Small intestine (tissue), 16 donors: ENCODE measurements around the gene CDC34. TPM values are rescaled to one million over a fixed set of nuclear protein-coding genes. Genes with fewer than 3 reads are reported as not detected.

Experiments
- DNase-seq, 2 donors: peaks; one replicate each; pipeline versions ENCODE4 v3.0.0 to v3.0.0-alpha.2; 2013
- FAIRE-seq: peaks from 2 replicates; lab custom pipeline; 2012; peaks lifted over from hg19 to GRCh38; lab: Jason Lieb, UNC
- H3K27ac ChIP-seq, 3 donors: one replicate each; pipeline ENCODE4 v1.5.1; 2013; ENCODE audit warnings: low read length in 2 of 3, mild to moderate bottlenecking in 2 of 3, control low read depth in 1 of 3, inconsistent platforms in 1 of 3, low read depth in 1 of 3, moderate library complexity in 1 of 3
- H3K27me3 ChIP-seq, 3 donors: one replicate each; pipeline ENCODE4 v1.6.1; 2013; ENCODE audit warnings: low read length in 3 of 3, inconsistent platforms in 1 of 3; ENCODE audit not compliant: control insufficient read depth in 3 of 3, insufficient read depth in 3 of 3
- H3K36me3 ChIP-seq, 3 donors: one replicate each; pipeline ENCODE4 v1.6.1; 2013; ENCODE audit warnings: low read length in 3 of 3, inconsistent platforms in 1 of 3, low read depth in 1 of 3, mild to moderate bottlenecking in 1 of 3, moderate library complexity in 1 of 3; ENCODE audit not compliant: control insufficient read depth in 3 of 3, insufficient read depth in 2 of 3
- H3K4me1 ChIP-seq, 3 donors: one replicate each; pipeline ENCODE4 v1.6.1; 2013; ENCODE audit warnings: low read length in 2 of 3, inconsistent platforms in 1 of 3, low read depth in 1 of 3, mild to moderate bottlenecking in 1 of 3, moderate library complexity in 1 of 3; ENCODE audit not compliant: control insufficient read depth in 3 of 3, insufficient read depth in 2 of 3
- H3K4me3 ChIP-seq, 3 donors: one replicate each; pipeline ENCODE4 v1.5.1; 2013; ENCODE audit warnings: low read length in 3 of 3, control low read depth in 1 of 3, inconsistent platforms in 1 of 3, low read depth in 1 of 3, mild to moderate bottlenecking in 1 of 3, moderate library complexity in 1 of 3
- H3K9me3 ChIP-seq, 2 donors: one replicate each; pipeline ENCODE4 v1.6.1; 2013; ENCODE audit warnings: low read depth in 1 of 2, low read length in 1 of 2; ENCODE audit not compliant: control insufficient read depth in 2 of 2, insufficient read depth in 1 of 2
- WGBS, 3 donors: extraction: QIAGEN DNeasy Blood & Tissue Kit; methylation state at CpG; one replicate each; pipeline ENCODE4 v1.1.7; 2013; 5-methylcytosine and 5-hydroxymethylcytosine counted together
- long read RNA-seq, 10 donors: transcript quantifications; one replicate each; lab custom pipeline, GENCODE V29; 2026
- polyA plus RNA-seq, 4 donors: library from polyadenylated mRNA; stranded (reverse) in 3 of 4; unstranded in 1 of 4; fragments of 200-250 nt in 3 of 4; fragments of 120-200 nt in 1 of 4; gene quantifications; one replicate each; pipeline versions ENCODE4 v1.2.1 to v1.2.3, GENCODE V29; 2013
- donor health status: healthy with polysubstance abuse.
- donor health status: control.
- donor health status: control.
- donor health status: Bipolar disorder and iron deficiency.
- donor health status: healthy.

Gene CDC34
- 100 to 1,000 TPM in 2 of 4 donors, 10 to 100 TPM in 2; 58.2 to 113 (median 89.0) TPM for polyA plus RNA-seq
- long read RNA-seq, donor 1 = 0 reads
- long read RNA-seq, donor 2, transcript CDC34-201 (5 exons, 1,471 nt) = major isoform, 8 of 10 reads
- long read RNA-seq, donor 2, partial matches to known transcripts = 0 of 10 reads
- long read RNA-seq, donor 2, other reads (novel, unspliced or antisense) = 0 of 10 reads
- long read RNA-seq, donor 3, transcript CDC34-201 (5 exons, 1,471 nt) = major isoform, 13 of 16 reads
- long read RNA-seq, donor 3, partial matches to known transcripts = 0 of 16 reads
- long read RNA-seq, donor 3, other reads (novel, unspliced or antisense) = 0 of 16 reads
- long read RNA-seq, donor 4 = 0 reads
- long read RNA-seq, donor 5, transcript CDC34-201 (5 exons, 1,471 nt) = major isoform, 10 of 13 reads
- long read RNA-seq, donor 5, partial matches to known transcripts = 0 of 13 reads
- long read RNA-seq, donor 5, other reads (novel, unspliced or antisense) = 0 of 13 reads
- long read RNA-seq, donor 6, transcript CDC34-201 (5 exons, 1,471 nt) = major isoform, 21 of 22 reads
- long read RNA-seq, donor 6, partial matches to known transcripts = 0 of 22 reads
- long read RNA-seq, donor 6, other reads (novel, unspliced or antisense) = 0 of 22 reads
- long read RNA-seq, donor 7, transcript CDC34-201 (5 exons, 1,471 nt) = major isoform, 45 of 49 reads
- long read RNA-seq, donor 7, partial matches to known transcripts = 0 of 49 reads
- long read RNA-seq, donor 7, other reads (novel, unspliced or antisense) = 0 of 49 reads
- long read RNA-seq, donor 8, partial matches to known transcripts = 0 of 3 reads
- long read RNA-seq, donor 8, other reads (novel, unspliced or antisense) = 0 of 3 reads
- long read RNA-seq, donor 9, transcript CDC34-201 (5 exons, 1,471 nt) = major isoform, 8 of 8 reads
- long read RNA-seq, donor 9, partial matches to known transcripts = 0 of 8 reads
- long read RNA-seq, donor 9, other reads (novel, unspliced or antisense) = 0 of 8 reads
- long read RNA-seq, donor 10, transcript CDC34-201 (5 exons, 1,471 nt) = major isoform, 25 of 29 reads
- long read RNA-seq, donor 10, partial matches to known transcripts = 0 of 29 reads
- long read RNA-seq, donor 10, other reads (novel, unspliced or antisense) = 0 of 29 reads

GRCh38 chr19:531753-532560, at the start of gene CDC34:
TSS of gene CDC34 (plus strand) at chr19:531760. CDS start at chr19:531932, 172 bp downstream.
- Histone ChIP-seq H3K4me3 (peak within 1 kb of the TSS; percentile 63 to 88 (median 81)), H3K9me3 (no peaks in the 10 kb centered on the region), H3K4me1 (peaks cover 2 to 19% (median 8%) of the 10 kb centered on the region in 3 donors), H3K27me3 (no peaks in the 10 kb centered on the region), H3K36me3 (peaks cover 2 to 37% (median 6%) of the 10 kb centered on the region in 3 donors), H3K27ac (peak within 1 kb of the TSS; percentile 94 to 98 (median 96))
- 0 to 2% (median 1%) methylated on average over 46 to 84 of the region's 84 CpGs for WGBS, 3 donors
- DNase-seq (no peak), FAIRE-seq (no peak)

GRCh38 chr19:482186-483041, 49.1 kb upstream of the CDC34 start:
- Histone ChIP-seq H3K36me3 (no peaks in the 10 kb centered on the region), H3K27ac (no peak overlapping the region), H3K4me1 (peaks cover 0 to 9% (median 0%) of the 10 kb centered on the region in 3 donors), H3K4me3 (no peak overlapping the region), H3K9me3 (no peaks in the 10 kb centered on the region), H3K27me3 (peaks cover 0 to 19% (median 7%) of the 10 kb centered on the region in 3 donors)
- WGBS, 3 donors = 35 to 60% (median 50%) methylated on average over 20 of the region's 20 CpGs
- FAIRE-seq = no peak
- no peak for DNase-seq

GRCh38 chr19:483332-484072, 48.1 kb upstream of the CDC34 start:
- DNase-seq = no peak
- Histone ChIP-seq H3K4me3 (no peak overlapping the region), H3K27me3 (peaks cover 0 to 19% (median 7%) of the 10 kb centered on the region in 3 donors), H3K9me3 (no peaks in the 10 kb centered on the region), H3K4me1 (peaks cover 0 to 9% (median 0%) of the 10 kb centered on the region in 3 donors), H3K36me3 (no peaks in the 10 kb centered on the region), H3K27ac (no peak overlapping the region)
- WGBS, 3 donors = 53 to 56% (median 56%) methylated on average over 21 of the region's 21 CpGs
- FAIRE-seq = no peak

- FAIRE-seq = no peak
- 40 to 68% (median 60%) methylated on average over 14 to 15 of the region's 15 CpGs for WGBS, 3 donors
- no peak overlapping the region for H3K27ac ChIP-seq
- H3K36me3 ChIP-seq = no peaks in the 10 kb centered on the region
- no peaks in the 10 kb centered on the region for H3K9me3 ChIP-seq
- peaks cover 0 to 9% (median 0%) of the 10 kb centered on the region in 3 donors for H3K4me1 ChIP-seq
- H3K27me3 ChIP-seq = peaks cover 0 to 19% (median 7%) of the 10 kb centered on the region in 3 donors
- no peak for DNase-seq
- H3K4me3 ChIP-seq = no peak overlapping the region
Observed at GRCh38 chr19:484494-484893, 47.1 kb upstream of the CDC34 start.

GRCh38 chr19:485077-485476, 46.5 kb upstream of the CDC34 start:
- WGBS, 3 donors = 46 to 79% (median 72%) methylated on average over 22 of the region's 22 CpGs
- no peaks in the 10 kb centered on the region for H3K9me3 ChIP-seq

GRCh38 chr19:485583-486236, 45.9 kb upstream of the CDC34 start:
- H3K27ac ChIP-seq = peak overlapping the region in 1 of 3 donors; percentile 19
- DNase-seq (peak in 1 of 2 donors; percentile 65), FAIRE-seq (no peak)
- no peak overlapping the region for H3K4me3 ChIP-seq
- no peaks in the 10 kb centered on the region for H3K36me3 ChIP-seq
- H3K27me3 ChIP-seq = peaks cover 0 to 19% (median 7%) of the 10 kb centered on the region in 3 donors
- no peaks in the 10 kb centered on the region for H3K9me3 ChIP-seq
- peaks cover 0 to 9% (median 0%) of the 10 kb centered on the region in 3 donors for H3K4me1 ChIP-seq
- 10 to 23% (median 19%) methylated on average over 22 to 23 of the region's 23 CpGs for WGBS, 3 donors

More at GRCh38 chr19:485077-485476, 46.5 kb upstream of the CDC34 start:
- H3K36me3 ChIP-seq = no peaks in the 10 kb centered on the region
- H3K4me1 ChIP-seq = peaks cover 0 to 9% (median 0%) of the 10 kb centered on the region in 3 donors
- FAIRE-seq (no peak), DNase-seq (no peak)
- H3K27me3 ChIP-seq = peaks cover 0 to 19% (median 7%) of the 10 kb centered on the region in 3 donors
- no peak overlapping the region for H3K4me3 ChIP-seq
- H3K27ac ChIP-seq = peak overlapping the region in 1 of 3 donors; percentile 12
